Psoas muscle (tissue), 8 donors: Measurements from ENCODE around the gene CFAP299. TPM values are rescaled to one million over a fixed set of nuclear protein-coding genes. Genes with fewer than 3 reads are reported as not detected.

Experiments used
- ATAC-seq, 4 donors: fragments of 200-7000 bp; cut with Tn5 transposase; one replicate each; pipeline ENCODE4 v1.9.1; 2020; ENCODE audit warnings: moderate library complexity in 3 of 4, mild to moderate bottlenecking in 2 of 4
- DNase-seq, 2 donors: peaks; one replicate each; pipeline ENCODE4 v3.0.0-alpha.2; 2020
- H3K27ac ChIP-seq: fragments of 200-600 bp; one replicate; pipeline ENCODE4 v1.8.0; 2022
- H3K27me3 ChIP-seq, 3 donors: fragments of 200-600 bp in 1 of 3; one replicate each; pipeline versions ENCODE4 v1.6.1 to v1.8.0; 2013 to 2022; ENCODE audit warnings: low read length in 2 of 3, mild to moderate bottlenecking in 2 of 3, moderate library complexity in 1 of 3; ENCODE audit not compliant: insufficient read depth in 3 of 3
- H3K36me3 ChIP-seq, 2 donors: fragments of 200-600 bp in 1 of 2; one replicate each; pipeline versions ENCODE4 v1.6.1 to v1.8.0; 2013 to 2022; ENCODE audit warnings: low read depth in 1 of 2, mild to moderate bottlenecking in 1 of 2, moderate library complexity in 1 of 2; ENCODE audit not compliant: insufficient read depth in 1 of 2
- H3K4me1 ChIP-seq: fragments of 200-600 bp; one replicate; pipeline ENCODE4 v1.8.0; 2022
- H3K4me3 ChIP-seq: fragments of 200-600 bp; one replicate; pipeline ENCODE4 v1.8.0; 2022; ENCODE audit warnings: mild to moderate bottlenecking
- H3K9me3 ChIP-seq: fragments of 200-600 bp; one replicate; pipeline ENCODE4 v1.8.0; 2022
- CTCF ChIP-seq: fragments of 200-600 bp; IDR thresholded peaks from one replicate; pipeline ENCODE4 v1.8.0; 2022; ENCODE audit warnings: antibody characterized with exemption
- WGBS, 3 donors: extraction: QIAGEN DNeasy Blood & Tissue Kit; methylation state at CpG; one replicate each; pipeline versions ENCODE4 v1.1.6 to v1.1.7; 2013; 5-methylcytosine and 5-hydroxymethylcytosine counted together
- intact Hi-C, 2 donors: fragments of 100-400 bp; cut with DNase I; formaldehyde crosslinking; loops; one replicate each; pipeline versions ENCODE4 v1.11.0 to v1.14.2; 2022
- polyA plus RNA-seq, 3 donors: library from polyadenylated mRNA; stranded (reverse); fragments of 200-250 nt; gene quantifications; one replicate each; pipeline ENCODE4 v1.2.3, GENCODE V29; 2013
- total RNA-seq, 4 donors: library from RNA; stranded (reverse); fragmentation: NEBNext Ultra II Directional in 2 of 4; extraction: Animal tissue kit (Norgen Biotek cat#: 25700) in 2 of 4; gene quantifications; one replicate each; pipeline versions ENCODE4 v1.2.1 to v1.2.4, GENCODE V29; 2021 to 2023
- donor health status: healthy with polysubstance abuse.
- donor health status: DM: no; HTN: no; CAD: no; lungs with moderate emphysema.
- donor health status: Bipolar disorder and iron deficiency.
- donor health status: healthy.
- donor health status: DM: yes; HTN: yes; CAD: no.
- donor health status: DM: no; HTN: no; CAD: no.
- donor health status: DM: no; HTN: no; CAD: no.
- donor health status: DM: yes; HTN: yes; CAD: no.

Gene CFAP299
- total and polyA plus RNA-seq, 7 donors = not detected

GRCh38 chr4:80495865-80496264 lies 160.3 kb downstream of the CFAP299 start:
- TF ChIP-seq CTCF = no peak
- no peak for ATAC-seq
- no peaks in the 10 kb centered on the region for H3K27me3 ChIP-seq
- WGBS, 3 donors = 56 to 70% (median 67%) methylated on average over 1 of the region's 1 CpG
- intact Hi-C loops = no loop called here
- no peak for DNase-seq
- no peak overlapping the region for H3K4me3 ChIP-seq
- peaks cover 5% of the 10 kb centered on the region for H3K9me3 ChIP-seq
- no peaks in the 10 kb centered on the region for H3K4me1 ChIP-seq
- no peaks in the 10 kb centered on the region for H3K36me3 ChIP-seq
- H3K27ac ChIP-seq = no peak overlapping the region

- no peak for TF ChIP-seq CTCF
- H3K27ac ChIP-seq = no peak overlapping the region
- no peaks in the 10 kb centered on the region for H3K4me1 ChIP-seq
- peaks cover 5% of the 10 kb centered on the region for H3K9me3 ChIP-seq
- intact Hi-C loops = no loop called here
- DNase-seq = no peak
- ATAC-seq = no peak
- no peaks in the 10 kb centered on the region for H3K27me3 ChIP-seq
- no peak overlapping the region for H3K4me3 ChIP-seq
- H3K36me3 ChIP-seq = no peaks in the 10 kb centered on the region
- WGBS, 3 donors = 53 to 70% (median 61%) methylated on average over 1 of the region's 1 CpG
These were observed 163.2 kb downstream of the CFAP299 start for GRCh38 chr4:80498725-80499124.

GRCh38 chr4:80500613-80501012 lies 165.1 kb downstream of the CFAP299 start:
- WGBS, 3 donors = 53 to 65% (median 56%) methylated on average over 4 of the region's 4 CpGs

GRCh38 chr4:80507077-80507476 lies 171.5 kb downstream of the CFAP299 start:
- no peaks in the 10 kb centered on the region for H3K4me1 ChIP-seq
- H3K4me3 ChIP-seq = no peak overlapping the region
- no peaks in the 10 kb centered on the region for H3K36me3 ChIP-seq
- H3K9me3 ChIP-seq = no peaks in the 10 kb centered on the region
- DNase-seq (no peak), ATAC-seq (no peak)
- no peak overlapping the region for H3K27ac ChIP-seq
- intact Hi-C loops = no loop called here
- no peak for TF ChIP-seq CTCF
- 0 to 66% (median 29%) methylated on average over 1 of the region's 1 CpG for WGBS, 3 donors
- no peaks in the 10 kb centered on the region for H3K27me3 ChIP-seq

More at GRCh38 chr4:80500613-80501012, 165.1 kb downstream of the CFAP299 start:
- Histone ChIP-seq H3K4me3 (no peak overlapping the region), H3K27ac (no peak overlapping the region), H3K27me3 (no peaks in the 10 kb centered on the region), H3K9me3 (peaks cover 5% of the 10 kb centered on the region), H3K36me3 (no peaks in the 10 kb centered on the region), H3K4me1 (no peaks in the 10 kb centered on the region)
- intact Hi-C loops = no loop called here
- no peak for DNase-seq
- no peak for ATAC-seq
- TF ChIP-seq CTCF = no peak

- 32 to 43% (median 36%) methylated on average over 1 of the region's 1 CpG for WGBS, 3 donors
- no peak for DNase-seq
- Histone ChIP-seq H3K4me1 (no peaks in the 10 kb centered on the region), H3K36me3 (no peaks in the 10 kb centered on the region), H3K27ac (no peak overlapping the region), H3K9me3 (no peaks in the 10 kb centered on the region), H3K27me3 (no peaks in the 10 kb centered on the region), H3K4me3 (no peak overlapping the region)
- TF ChIP-seq CTCF = no peak
- no peak for ATAC-seq
- intact Hi-C loops = no loop called here
These were observed 172.0 kb downstream of the CFAP299 start for GRCh38 chr4:80507507-80507906.
